Body of pancreas (tissue), 4 donors: ENCODE measurements around the gene RIMBP2.

Experiments
- CTCF ChIP-seq, 7 experiments: fragments of 450-650 bp in 4 of 7; fragments of 200-600 bp in 3 of 7; sonication (generic) in 3 of 7; IDR thresholded peaks; one replicate each; pipeline ENCODE4 v1.5.1; 2016 to 2019; ENCODE audit warnings: antibody characterized with exemption in 7 of 7
- POLR2A ChIP-seq, 3 donors: fragments of 450-650 bp; IDR thresholded peaks; one replicate each; pipeline ENCODE4 v1.6.1; 2016; ENCODE audit warnings: antibody characterized with exemption in 3 of 3, mild to moderate bottlenecking in 2 of 3

GRCh38 chr12:130640901-130641300, 75.2 kb downstream of the RIMBP2 start:
- TF ChIP-seq CTCF (IDR thresholded peaks at IDR 0.05) (no peak), POLR2A (IDR thresholded peaks at IDR 0.05) (no peak)
